VCaP (cell line): Measurements from ENCODE around the gene TMCC2.

Experiments used
- H3K27ac ChIP-seq: fragments of 450-650 bp; 2 replicates; pipeline ENCODE4 v1.5.1; 2017
- TF ChIP-seq, protein P1 (sequence below): fragments of 450-650 bp; conservative IDR thresholded peaks from 2 replicates; pipeline ENCODE4 v1.5.1; 2017; ENCODE audit warnings: mild to moderate bottlenecking, moderate library complexity

TMCC2 gene

DNA sequence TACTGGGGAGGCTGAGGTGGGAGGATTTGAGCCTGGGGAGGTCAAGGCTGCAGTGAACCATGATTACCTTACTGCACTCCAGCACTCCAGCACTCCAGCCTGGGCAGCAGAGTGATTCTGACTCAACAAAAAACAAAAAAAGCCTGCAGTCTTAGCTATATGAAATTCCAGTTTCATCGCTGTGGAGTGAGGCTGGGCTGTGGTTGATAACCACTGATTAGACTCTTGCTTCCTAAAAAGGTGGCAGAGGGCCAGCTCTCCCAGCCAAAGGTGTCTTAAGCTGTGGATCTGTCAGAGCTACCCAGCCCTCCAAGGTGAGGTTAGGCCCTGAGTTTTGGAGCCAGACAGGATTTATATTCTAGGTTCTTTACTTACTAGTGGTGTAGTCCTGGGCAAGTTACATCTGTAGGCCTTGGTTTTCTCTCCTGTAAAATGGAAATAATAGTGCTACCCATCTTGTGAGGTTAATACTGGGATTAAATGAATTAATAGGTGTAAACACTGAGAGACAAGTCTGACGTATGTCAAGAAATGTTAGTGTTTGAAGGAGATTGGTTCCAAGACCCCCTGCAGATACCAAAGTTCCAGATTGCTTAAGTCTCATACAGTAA is 35.9 kb downstream of the TMCC2 start:
- TF ChIP-seq, protein P1, sequence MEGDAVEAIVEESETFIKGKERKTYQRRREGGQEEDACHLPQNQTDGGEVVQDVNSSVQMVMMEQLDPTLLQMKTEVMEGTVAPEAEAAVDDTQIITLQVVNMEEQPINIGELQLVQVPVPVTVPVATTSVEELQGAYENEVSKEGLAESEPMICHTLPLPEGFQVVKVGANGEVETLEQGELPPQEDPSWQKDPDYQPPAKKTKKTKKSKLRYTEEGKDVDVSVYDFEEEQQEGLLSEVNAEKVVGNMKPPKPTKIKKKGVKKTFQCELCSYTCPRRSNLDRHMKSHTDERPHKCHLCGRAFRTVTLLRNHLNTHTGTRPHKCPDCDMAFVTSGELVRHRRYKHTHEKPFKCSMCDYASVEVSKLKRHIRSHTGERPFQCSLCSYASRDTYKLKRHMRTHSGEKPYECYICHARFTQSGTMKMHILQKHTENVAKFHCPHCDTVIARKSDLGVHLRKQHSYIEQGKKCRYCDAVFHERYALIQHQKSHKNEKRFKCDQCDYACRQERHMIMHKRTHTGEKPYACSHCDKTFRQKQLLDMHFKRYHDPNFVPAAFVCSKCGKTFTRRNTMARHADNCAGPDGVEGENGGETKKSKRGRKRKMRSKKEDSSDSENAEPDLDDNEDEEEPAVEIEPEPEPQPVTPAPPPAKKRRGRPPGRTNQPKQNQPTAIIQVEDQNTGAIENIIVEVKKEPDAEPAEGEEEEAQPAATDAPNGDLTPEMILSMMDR: no peak
- H3K27ac ChIP-seq: no peak overlapping the region

DNA sequence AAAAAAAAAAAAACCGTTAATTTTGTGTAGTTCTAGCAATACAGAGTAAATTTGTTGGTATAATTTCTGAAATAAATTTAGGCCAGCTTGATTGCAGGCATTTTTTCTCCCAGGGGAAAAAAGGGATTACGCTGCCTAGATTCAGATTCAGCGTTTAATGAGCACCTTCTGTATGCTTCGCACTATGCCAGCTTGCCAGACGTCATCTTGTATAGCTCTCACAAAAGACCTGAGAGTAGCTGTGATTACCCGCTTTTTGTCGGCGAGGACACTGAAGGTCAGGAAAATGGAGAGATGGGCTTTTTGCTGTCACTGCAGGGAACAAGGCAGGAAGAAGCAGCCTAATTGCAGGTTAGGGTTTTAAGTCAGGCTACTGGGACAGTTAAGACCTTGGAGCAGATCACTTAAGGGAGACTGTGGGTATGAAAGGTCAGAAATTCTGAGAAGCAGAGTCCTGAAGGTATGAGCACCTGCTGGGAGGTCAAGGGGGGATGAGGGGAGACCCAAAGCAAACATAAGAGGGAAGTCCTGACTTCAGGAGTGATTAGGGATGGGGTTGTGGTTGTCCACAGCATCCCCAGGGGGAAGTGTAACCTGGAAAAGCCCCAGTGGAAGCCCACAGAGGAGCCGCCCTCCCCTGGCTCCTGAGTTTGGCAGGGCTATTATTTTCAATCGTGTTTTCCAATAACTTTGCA is 39.0 kb downstream of the TMCC2 start:
- TF ChIP-seq, protein P1: no peak
- H3K27ac ChIP-seq: no peak overlapping the region

DNA sequence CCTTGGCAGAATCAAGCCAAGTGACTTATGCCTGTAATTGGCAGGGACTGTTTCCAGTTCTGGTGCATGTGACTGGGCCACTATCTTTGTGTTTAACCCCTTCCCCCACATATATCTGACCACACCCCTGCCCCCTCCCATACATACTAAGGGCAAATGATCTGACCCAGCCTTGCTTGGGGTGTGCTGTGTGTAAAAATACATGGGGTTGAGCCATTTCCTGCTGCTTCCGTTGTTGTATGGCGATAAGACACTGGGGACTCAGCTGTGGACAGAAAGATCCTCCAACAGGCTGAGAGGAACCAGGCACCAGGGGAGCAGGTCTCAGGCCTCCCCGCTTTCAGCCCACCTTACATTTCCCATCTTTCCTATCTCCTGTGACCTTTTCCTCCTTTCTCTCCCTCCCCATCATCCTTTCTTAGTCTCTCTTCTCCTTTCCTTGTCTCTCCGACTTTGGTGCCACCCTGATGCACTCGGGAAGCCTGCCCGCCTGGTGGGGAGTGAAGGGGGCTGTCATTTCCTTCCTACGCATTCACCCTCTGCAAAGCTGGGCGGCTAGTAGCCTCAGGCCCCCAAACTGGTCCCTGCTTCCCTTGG is 39.7 kb downstream of the TMCC2 start:
- no peak overlapping the region for H3K27ac ChIP-seq
- TF ChIP-seq, protein P1: no peak

DNA sequence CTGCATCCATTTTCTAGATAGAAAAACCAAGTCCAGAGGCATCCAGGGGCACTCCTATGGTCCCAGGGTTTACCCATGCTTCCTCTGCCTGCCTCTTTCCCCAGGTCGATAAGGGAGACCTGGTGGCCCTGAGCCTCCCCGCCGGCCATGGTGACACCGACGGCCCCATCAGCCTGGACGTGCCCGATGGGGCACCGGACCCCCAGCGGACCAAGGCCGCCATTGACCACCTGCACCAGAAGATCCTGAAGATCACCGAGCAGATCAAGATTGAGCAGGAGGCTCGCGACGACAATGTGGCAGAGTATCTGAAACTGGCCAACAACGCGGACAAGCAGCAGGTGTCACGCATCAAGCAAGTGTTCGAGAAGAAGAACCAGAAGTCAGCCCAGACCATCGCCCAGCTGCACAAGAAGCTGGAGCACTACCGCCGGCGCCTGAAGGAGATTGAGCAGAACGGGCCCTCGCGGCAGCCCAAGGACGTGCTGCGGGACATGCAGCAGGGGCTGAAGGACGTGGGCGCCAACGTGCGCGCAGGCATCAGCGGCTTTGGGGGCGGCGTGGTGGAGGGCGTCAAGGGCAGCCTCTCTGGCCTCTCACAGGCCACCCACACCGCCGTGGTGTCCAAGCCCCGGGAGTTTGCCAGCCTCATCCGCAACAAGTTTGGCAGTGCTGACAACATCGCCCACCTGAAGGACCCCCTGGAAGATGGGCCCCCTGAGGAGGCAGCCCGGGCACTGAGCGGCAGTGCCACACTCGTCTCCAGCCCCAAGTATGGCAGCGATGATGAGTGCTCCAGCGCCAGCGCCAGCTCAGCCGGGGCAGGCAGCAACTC is 41.3 kb downstream of the TMCC2 start:
- H3K27ac ChIP-seq: no peak overlapping the region
- TF ChIP-seq, protein P1: no peak

DNA sequence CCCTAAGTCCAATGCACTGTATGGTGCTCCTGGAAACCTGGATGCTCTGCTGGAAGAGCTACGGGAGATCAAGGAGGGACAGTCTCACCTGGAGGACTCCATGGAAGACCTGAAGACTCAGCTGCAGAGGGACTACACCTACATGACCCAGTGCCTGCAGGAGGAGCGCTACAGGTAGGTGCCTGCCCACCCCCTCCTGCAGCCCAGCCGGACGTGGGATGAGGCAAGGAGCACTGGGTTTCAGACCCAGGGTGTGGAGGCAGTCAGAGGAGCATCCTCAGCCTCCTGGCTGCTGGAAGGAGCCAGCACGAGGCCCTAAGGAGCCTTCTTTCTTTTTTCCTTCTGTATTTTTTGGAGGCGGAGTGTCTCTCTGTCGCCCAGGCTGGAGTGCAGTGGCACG is 42.0 kb downstream of the TMCC2 start:
- no peak overlapping the region for H3K27ac ChIP-seq
- TF ChIP-seq, protein P1: no peak

DNA sequence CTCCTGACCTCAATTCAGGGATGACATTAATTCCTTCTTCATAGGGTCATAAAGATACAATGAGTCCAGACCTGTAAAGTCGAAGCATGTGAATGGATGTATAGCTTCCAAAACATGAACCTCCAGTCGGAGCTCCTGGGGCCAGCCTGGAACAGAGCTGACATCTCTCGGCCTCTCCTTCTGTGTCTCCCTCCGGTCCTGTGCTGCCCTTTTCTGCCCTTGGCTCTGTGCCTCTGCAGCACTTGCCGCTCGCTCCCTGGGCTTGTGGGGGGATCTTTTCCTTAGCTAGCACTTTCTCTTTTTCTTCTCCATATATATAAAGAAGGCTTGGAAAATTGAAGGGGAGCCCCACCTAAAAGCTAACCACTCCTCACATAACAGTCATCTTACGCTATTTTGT is 42.5 kb downstream of the TMCC2 start:
- TF ChIP-seq, protein P1: no peak
- no peak overlapping the region for H3K27ac ChIP-seq

DNA sequence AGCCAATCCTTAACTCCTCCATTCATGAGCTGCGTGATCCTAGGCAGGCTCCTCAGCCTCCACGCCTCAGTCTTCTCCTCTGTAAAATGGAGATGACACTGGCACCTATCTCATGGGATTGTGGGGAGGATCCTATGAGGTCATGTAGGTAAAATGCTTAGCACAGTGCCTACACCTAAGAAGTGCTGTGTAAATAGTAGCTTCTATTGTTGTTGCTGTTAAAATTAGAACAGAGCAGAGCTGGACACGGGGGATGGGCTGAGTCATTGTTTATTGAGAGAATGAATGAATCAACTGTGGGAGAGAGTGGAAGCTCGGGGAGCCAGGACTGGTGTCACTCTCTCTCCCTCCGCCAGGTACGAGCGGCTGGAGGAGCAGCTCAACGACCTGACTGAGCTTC is 43.0 kb downstream of the TMCC2 start:
- TF ChIP-seq, protein P1: no peak
- H3K27ac ChIP-seq: no peak overlapping the region
